HepG2 (cell line): ENCODE results near the gene CSRP3. TPM values are rescaled to one million over a fixed set of nuclear protein-coding genes. Genes with fewer than 3 reads are reported as not detected.

Experiments
- ATAC-seq: fragments of 200-7000 bp; cut with Tn5 transposase; 3 replicates; pipeline ENCODE4 v1.9.1; 2020; ENCODE audit warnings: mild to moderate bottlenecking, moderate library complexity
- BruUV-seq: library from RNA; stranded (reverse); fragments of 400-500 nt; replicated peaks from 2 replicates; lab custom pipeline; 2021; lab: Mats Ljungman, UMichigan
- CTCF ChIA-PET: fragments of 300-600 bp; formaldehyde crosslinking; extraction: SDS; loops from one replicate; lab custom pipeline; 2021; ENCODE audit warnings: low total read pairs, inconsistent platforms, low intra/inter-chr PET ratio; lab: Yijun Ruan, JAX
- POLR2A ChIA-PET: fragments of 350-600 bp; sonication (Branson Sonifier 250); formaldehyde crosslinking; loops from one replicate; lab custom pipeline; 2020; ENCODE audit warnings: antibody characterized with exemption, inconsistent platforms; lab: Yijun Ruan, JAX
- DNase-seq: peaks from one replicate; pipeline ENCODE4 v3.0.0-alpha.2; 2015; ENCODE audit warnings: low spot score
- FAIRE-seq: peaks from 3 replicates; lab custom pipeline; 2011; peaks lifted over from hg19 to GRCh38; lab: Jason Lieb, UNC
- H2AFZ ChIP-seq: one replicate; pipeline ENCODE4 v1.6.1; 2011; ENCODE audit warnings: low read length, inconsistent platforms
- H3K27ac ChIP-seq: fragments of 300-600 bp; 3 replicates; pipeline ENCODE4 v1.8.0; 2011; ENCODE audit warnings: mixed run types, mild to moderate bottlenecking, mixed read lengths, low read length, inconsistent platforms; ENCODE audit not compliant: insufficient read depth; ENCODE audit errors: extremely low read length
- H3K27me3 ChIP-seq, 2 experiments: fragments of 200-600 bp in 1 of 2; 2 replicates in 1 of 2; 3 replicates in 1 of 2; pipeline versions ENCODE4 v1.6.0 to v1.8.0; 2011; ENCODE audit warnings: low read length in 2 of 2, mild to moderate bottlenecking in 2 of 2, moderate library complexity in 2 of 2, inconsistent platforms in 1 of 2; ENCODE audit not compliant: insufficient read depth in 2 of 2, control insufficient read depth in 1 of 2
- H3K36me3 ChIP-seq, 2 experiments: fragments of 200-600 bp in 1 of 2; replicated peaks in 1 of 2; 2 replicates in 1 of 2; 3 replicates in 1 of 2; pipeline versions ENCODE4 v1.5.1 to v1.8.0; 2011; ENCODE audit warnings: low read length in 2 of 2, inconsistent platforms in 1 of 2; ENCODE audit not compliant: insufficient read depth in 2 of 2, control insufficient read depth in 1 of 2
- H3K4me1 ChIP-seq: 2 replicates; pipeline ENCODE4 v1.5.1; 2012; ENCODE audit warnings: low read length, inconsistent platforms; ENCODE audit not compliant: insufficient read depth
- H3K4me2 ChIP-seq: 2 replicates; pipeline ENCODE4 v1.6.0; 2011; ENCODE audit warnings: low read depth, low read length, inconsistent platforms
- H3K4me3 ChIP-seq, 3 experiments: fragments of 200-600 bp in 1 of 3; sonication (generic), shearing (Covaris generic) in 1 of 3; replicated peaks in 1 of 3; 2 replicates each; pipeline ENCODE4 v1.5.1; 2011 to 2016; ENCODE audit warnings: low read length in 3 of 3, inconsistent platforms in 2 of 3, low read depth in 2 of 3, mild to moderate bottlenecking in 2 of 3, control low read depth in 1 of 3, mixed read lengths in 1 of 3; ENCODE audit not compliant: insufficient read depth in 1 of 3
- H3K79me2 ChIP-seq: one replicate; pipeline ENCODE4 v1.6.1; 2011; ENCODE audit warnings: low read length, inconsistent platforms; ENCODE audit not compliant: insufficient read depth
- H3K9ac ChIP-seq: 2 replicates; pipeline ENCODE4 v1.6.0; 2011; ENCODE audit warnings: mild to moderate bottlenecking, low read depth, low read length, inconsistent platforms; ENCODE audit not compliant: insufficient read depth
- H3K9me3 ChIP-seq: 2 replicates; pipeline ENCODE4 v1.5.1; 2012; ENCODE audit warnings: mild to moderate bottlenecking, low read length
- H4K20me1 ChIP-seq: 2 replicates; pipeline ENCODE4 v1.6.0; 2011; ENCODE audit warnings: inconsistent platforms, mild to moderate bottlenecking, low read length, moderate library complexity; ENCODE audit not compliant: insufficient read depth
- CEBPB ChIP-seq: IDR thresholded peaks from 2 replicates; pipeline ENCODE4 v1.6.1; 2011; ENCODE audit warnings: low read depth, low read length, improper control_type of control experiment, borderline replicate concordance
- FOXC1 ChIP-seq: sonication (generic); formaldehyde crosslinking; IDR thresholded peaks from 2 replicates; pipeline ENCODE4 v1.8.0; 2022; ENCODE audit warnings: mild to moderate bottlenecking, missing genetic modification reagents, borderline replicate concordance
- NFYB ChIP-seq: sonication (generic); formaldehyde crosslinking; IDR thresholded peaks from 2 replicates; pipeline ENCODE4 v1.4.0; 2020; ENCODE audit warnings: missing genetic modification reagents
- WGBS: methylation state at CpG from one replicate; pipeline ENCODE4 v1.1.6; 2017; ENCODE audit warnings: low lambda C conversion rate; 5-methylcytosine and 5-hydroxymethylcytosine counted together
- in situ Hi-C: cut with HindIII; loops from 2 replicates; pipeline ENCODE4 v1.10.0; 2017; ENCODE audit warnings: low pct_unique_long_range_greater_than_20kb; ENCODE audit not compliant: extremely low pct_ligation_motif_present
- intact Hi-C: fragments of 100-400 bp; cut with micrococcal nuclease; formaldehyde crosslinking; loops from one replicate; pipeline ENCODE4 v1.10.0; 2022; ENCODE audit not compliant: unreplicated experiment
- polyA plus RNA-seq, 8 experiments: library from polyadenylated mRNA; depleted of rRNA in 3 of 8; stranded (reverse) in 7 of 8; unstranded in 1 of 8; fragments of >200 nt; fragmentation: Illumina TruSeq in 4 of 8; extraction: Trizol in 4 of 8; gene quantifications; 2 replicates each; pipeline versions ENCODE4 v1.2.1 to v1.2.3, GENCODE V29; 2011 to 2016; ENCODE audit warnings: low read depth in 4 of 8, missing spikeins in 1 of 8, mixed read lengths in 1 of 8; ENCODE audit not compliant: insufficient read depth in 1 of 8
- total RNA-seq, 5 experiments: library from RNA; depleted of rRNA; stranded (reverse); fragments of >200 nt; fragmentation: Illumina TruSeq; extraction: Trizol; gene quantifications; 2 replicates each; pipeline ENCODE4 v1.2.3, GENCODE V29; 2016; ENCODE audit warnings: low read depth in 1 of 5
- TF ChIP-seq, protein P1 (sequence below), 2 experiments: fragments of 450-650 bp in 1 of 2; sonication (generic) in 1 of 2; formaldehyde crosslinking; IDR thresholded peaks; 2 replicates each; pipeline versions ENCODE4 v1.5.0 to v1.8.0; 2020 to 2022; ENCODE audit warnings: mild to moderate bottlenecking in 1 of 2, missing genetic modification reagents in 1 of 2
- TF ChIP-seq, protein P2 (sequence below): sonication (generic); formaldehyde crosslinking; IDR thresholded peaks from 2 replicates; pipeline ENCODE4 v1.5.1; 2020; ENCODE audit warnings: missing genetic modification reagents, mild to moderate bottlenecking, borderline replicate concordance
- TF ChIP-seq, protein P3 (sequence below): sonication (generic); formaldehyde crosslinking; IDR thresholded peaks from 2 replicates; pipeline ENCODE4 v1.5.1; 2020; ENCODE audit warnings: missing genetic modification reagents, mild to moderate bottlenecking, borderline replicate concordance
- TF ChIP-seq, protein P4 (sequence below): sonication (generic); formaldehyde crosslinking; IDR thresholded peaks from 2 replicates; pipeline ENCODE4 v1.4.0; 2020; ENCODE audit warnings: missing genetic modification reagents

Gene CSRP3
- total and polyA plus RNA-seq, 2 of the 13 experiments (the other 11 are each of a cell fraction or from before 2014, with no cell fraction given) = not detected

DNA sequence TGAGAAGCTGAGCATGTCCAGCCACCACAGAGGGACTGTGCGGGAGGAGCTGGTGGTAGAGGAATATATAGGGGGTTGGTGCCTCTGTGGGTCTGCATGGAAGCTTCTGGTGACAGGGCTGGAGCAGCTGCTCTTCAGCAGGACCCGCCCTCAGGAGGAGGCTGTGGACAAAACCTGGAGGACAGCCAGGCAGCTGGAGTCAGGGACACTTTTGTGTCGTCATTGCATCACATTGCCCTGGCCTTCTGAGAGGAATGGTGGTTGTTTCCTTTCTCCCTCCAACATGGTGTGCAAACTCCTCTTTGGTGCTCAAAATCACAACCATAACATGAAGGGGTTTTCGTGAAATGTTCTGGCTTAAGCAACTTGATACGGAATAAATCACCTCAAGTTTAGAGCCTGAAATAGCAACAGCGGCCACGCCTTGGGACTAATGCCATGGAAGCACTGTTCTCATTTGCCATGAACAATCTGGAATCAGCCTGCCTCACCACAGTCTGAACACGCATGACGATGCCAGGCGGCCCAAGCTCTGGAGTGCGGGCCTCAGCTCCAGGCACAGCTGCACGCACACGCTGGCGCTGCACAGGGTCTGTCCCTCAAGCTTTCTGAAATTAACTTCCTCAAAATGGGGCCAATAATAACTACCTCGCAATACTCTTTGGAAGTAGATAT lies 17.1 kb upstream of the CSRP3 start:
- no peak overlapping the region for H2AFZ ChIP-seq
- H3K9ac ChIP-seq = no peak overlapping the region
- in situ Hi-C loops (no loop called here), intact Hi-C loops (no loop called here)
- POLR2A ChIA-PET = no interaction called here
- 50% methylated on average over 7 of the region's 15 CpGs for WGBS
- H3K36me3 ChIP-seq = no peaks in the 10 kb centered on the region
- no TSS peak for BruUV-seq
- H4K20me1 ChIP-seq = no peaks in the 10 kb centered on the region
- H3K79me2 ChIP-seq = no peaks in the 10 kb centered on the region
- DNase-seq = no peak
- no peak overlapping the region for H3K4me2 ChIP-seq
- 0 out of 5 replicates have a peak, but pooled peaks cover 0 to 4% of the 10 kb centered on the region in 2 experiments for H3K27me3 ChIP-seq
- FAIRE-seq = no peak
- no peak for ATAC-seq
- no peaks in the 10 kb centered on the region for H3K9me3 ChIP-seq
- no peak overlapping the region for H3K4me3 ChIP-seq
- CTCF ChIA-PET = no interaction called here
- H3K4me1 ChIP-seq = no peaks in the 10 kb centered on the region
- TF ChIP-seq, protein P1, sequence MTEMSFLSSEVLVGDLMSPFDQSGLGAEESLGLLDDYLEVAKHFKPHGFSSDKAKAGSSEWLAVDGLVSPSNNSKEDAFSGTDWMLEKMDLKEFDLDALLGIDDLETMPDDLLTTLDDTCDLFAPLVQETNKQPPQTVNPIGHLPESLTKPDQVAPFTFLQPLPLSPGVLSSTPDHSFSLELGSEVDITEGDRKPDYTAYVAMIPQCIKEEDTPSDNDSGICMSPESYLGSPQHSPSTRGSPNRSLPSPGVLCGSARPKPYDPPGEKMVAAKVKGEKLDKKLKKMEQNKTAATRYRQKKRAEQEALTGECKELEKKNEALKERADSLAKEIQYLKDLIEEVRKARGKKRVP (CRISPR knock-in tag; IDR thresholded peaks at IDR 0.05) = no peak
- TF ChIP-seq, protein P2, sequence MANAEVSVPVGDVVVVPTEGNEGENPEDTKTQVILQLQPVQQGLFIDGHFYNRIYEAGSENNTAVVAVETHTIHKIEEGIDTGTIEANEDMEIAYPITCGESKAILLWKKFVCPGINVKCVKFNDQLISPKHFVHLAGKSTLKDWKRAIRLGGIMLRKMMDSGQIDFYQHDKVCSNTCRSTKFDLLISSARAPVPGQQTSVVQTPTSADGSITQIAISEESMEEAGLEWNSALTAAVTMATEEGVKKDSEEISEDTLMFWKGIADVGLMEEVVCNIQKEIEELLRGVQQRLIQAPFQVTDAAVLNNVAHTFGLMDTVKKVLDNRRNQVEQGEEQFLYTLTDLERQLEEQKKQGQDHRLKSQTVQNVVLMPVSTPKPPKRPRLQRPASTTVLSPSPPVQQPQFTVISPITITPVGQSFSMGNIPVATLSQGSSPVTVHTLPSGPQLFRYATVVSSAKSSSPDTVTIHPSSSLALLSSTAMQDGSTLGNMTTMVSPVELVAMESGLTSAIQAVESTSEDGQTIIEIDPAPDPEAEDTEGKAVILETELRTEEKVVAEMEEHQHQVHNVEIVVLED (CRISPR knock-in tag) = no peak
- TF ChIP-seq, protein P3, sequence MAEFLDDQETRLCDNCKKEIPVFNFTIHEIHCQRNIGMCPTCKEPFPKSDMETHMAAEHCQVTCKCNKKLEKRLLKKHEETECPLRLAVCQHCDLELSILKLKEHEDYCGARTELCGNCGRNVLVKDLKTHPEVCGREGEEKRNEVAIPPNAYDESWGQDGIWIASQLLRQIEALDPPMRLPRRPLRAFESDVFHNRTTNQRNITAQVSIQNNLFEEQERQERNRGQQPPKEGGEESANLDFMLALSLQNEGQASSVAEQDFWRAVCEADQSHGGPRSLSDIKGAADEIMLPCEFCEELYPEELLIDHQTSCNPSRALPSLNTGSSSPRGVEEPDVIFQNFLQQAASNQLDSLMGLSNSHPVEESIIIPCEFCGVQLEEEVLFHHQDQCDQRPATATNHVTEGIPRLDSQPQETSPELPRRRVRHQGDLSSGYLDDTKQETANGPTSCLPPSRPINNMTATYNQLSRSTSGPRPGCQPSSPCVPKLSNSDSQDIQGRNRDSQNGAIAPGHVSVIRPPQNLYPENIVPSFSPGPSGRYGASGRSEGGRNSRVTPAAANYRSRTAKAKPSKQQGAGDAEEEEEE = no peak
- TF ChIP-seq FOXC1 (CRISPR knock-in tag) = no peak
- TF ChIP-seq, protein P4, sequence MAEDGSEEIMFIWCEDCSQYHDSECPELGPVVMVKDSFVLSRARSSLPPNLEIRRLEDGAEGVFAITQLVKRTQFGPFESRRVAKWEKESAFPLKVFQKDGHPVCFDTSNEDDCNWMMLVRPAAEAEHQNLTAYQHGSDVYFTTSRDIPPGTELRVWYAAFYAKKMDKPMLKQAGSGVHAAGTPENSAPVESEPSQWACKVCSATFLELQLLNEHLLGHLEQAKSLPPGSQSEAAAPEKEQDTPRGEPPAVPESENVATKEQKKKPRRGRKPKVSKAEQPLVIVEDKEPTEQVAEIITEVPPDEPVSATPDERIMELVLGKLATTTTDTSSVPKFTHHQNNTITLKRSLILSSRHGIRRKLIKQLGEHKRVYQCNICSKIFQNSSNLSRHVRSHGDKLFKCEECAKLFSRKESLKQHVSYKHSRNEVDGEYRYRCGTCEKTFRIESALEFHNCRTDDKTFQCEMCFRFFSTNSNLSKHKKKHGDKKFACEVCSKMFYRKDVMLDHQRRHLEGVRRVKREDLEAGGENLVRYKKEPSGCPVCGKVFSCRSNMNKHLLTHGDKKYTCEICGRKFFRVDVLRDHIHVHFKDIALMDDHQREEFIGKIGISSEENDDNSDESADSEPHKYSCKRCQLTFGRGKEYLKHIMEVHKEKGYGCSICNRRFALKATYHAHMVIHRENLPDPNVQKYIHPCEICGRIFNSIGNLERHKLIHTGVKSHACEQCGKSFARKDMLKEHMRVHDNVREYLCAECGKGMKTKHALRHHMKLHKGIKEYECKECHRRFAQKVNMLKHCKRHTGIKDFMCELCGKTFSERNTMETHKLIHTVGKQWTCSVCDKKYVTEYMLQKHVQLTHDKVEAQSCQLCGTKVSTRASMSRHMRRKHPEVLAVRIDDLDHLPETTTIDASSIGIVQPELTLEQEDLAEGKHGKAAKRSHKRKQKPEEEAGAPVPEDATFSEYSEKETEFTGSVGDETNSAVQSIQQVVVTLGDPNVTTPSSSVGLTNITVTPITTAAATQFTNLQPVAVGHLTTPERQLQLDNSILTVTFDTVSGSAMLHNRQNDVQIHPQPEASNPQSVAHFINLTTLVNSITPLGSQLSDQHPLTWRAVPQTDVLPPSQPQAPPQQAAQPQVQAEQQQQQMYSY = peak; percentile 68; the same call in 1 of the 2 replicates
- peak; percentile 41; the same call in 1 of the 2 replicates for TF ChIP-seq CEBPB
- no peak for TF ChIP-seq NFYB
- TF ChIP-seq, all 625 proteins: peak for 2
- H3K27ac ChIP-seq = no peak overlapping the region
